Pancreas (tissue), 10 donors: ENCODE results near the gene THSD4. TPM values are rescaled to one million over a fixed set of nuclear protein-coding genes. Genes with fewer than 3 reads are reported as not detected.

ENCODE experiments used
- ATAC-seq, 4 donors: fragments of 200-7000 bp; cut with Tn5 transposase; one replicate each; pipeline versions ENCODE4 v1.8.0 to v1.9.1; 2020; ENCODE audit warnings: mild to moderate bottlenecking in 4 of 4, moderate library complexity in 4 of 4
- DNase-seq, 6 donors: peaks; one replicate each; pipeline ENCODE4 v3.0.0-alpha.2; 2020
- FAIRE-seq: peaks from 2 replicates; lab custom pipeline; 2012; peaks lifted over from hg19 to GRCh38; lab: Jason Lieb, UNC
- H3K27ac ChIP-seq, 4 donors: fragments of 200-600 bp; sonication (generic); 1 replicate in 3 of 4; 2 replicates in 1 of 4; pipeline versions ENCODE4 v1.5.0 to v1.8.0; 2020
- H3K27me3 ChIP-seq, 4 donors: fragments of 200-600 bp; one replicate each; pipeline ENCODE4 v1.8.0; 2021
- H3K36me3 ChIP-seq, 3 donors: fragments of 200-600 bp; sonication (generic) in 1 of 3; one replicate each; pipeline versions ENCODE4 v1.5.0 to v1.8.0; 2020 to 2021
- H3K4me1 ChIP-seq, 3 donors: fragments of 200-600 bp; one replicate each; pipeline ENCODE4 v1.8.0; 2021
- H3K4me3 ChIP-seq, 4 donors: fragments of 200-600 bp; sonication (generic) in 2 of 4; one replicate each; pipeline versions ENCODE4 v1.5.0 to v1.8.0; 2020 to 2021
- H3K9me3 ChIP-seq, 4 donors: fragments of 200-600 bp; one replicate each; pipeline ENCODE4 v1.8.0; 2021
- WGBS, 2 donors: extraction: QIAGEN DNeasy Blood & Tissue Kit; methylation state at CpG; one replicate each; pipeline ENCODE4 v1.1.7; 2013; 5-methylcytosine and 5-hydroxymethylcytosine counted together
- intact Hi-C, 3 donors: fragments of 100-400 bp; cut with DNase I; formaldehyde crosslinking; loops; one replicate each; pipeline versions ENCODE4 v1.11.1 to v1.14.2; 2022
- polyA plus RNA-seq, 2 donors: library from polyadenylated mRNA; stranded (reverse); fragments of 200-250 nt; gene quantifications; one replicate each; pipeline ENCODE4 v1.2.3, GENCODE V29; 2013
- total RNA-seq, 6 donors: library from RNA; stranded (reverse); fragmentation: NEBNext Ultra II Directional in 4 of 6; extraction: Animal tissue kit (Norgen Biotek cat#: 25700) in 4 of 6; gene quantifications; one replicate each; pipeline versions ENCODE4 v1.2.1 to v1.2.4, GENCODE V29; 2021 to 2023
- TF ChIP-seq, protein P1 (sequence below), 4 donors: fragments of 200-600 bp; sonication (generic) in 3 of 4; IDR thresholded peaks; one replicate each; pipeline versions ENCODE4 v1.5.0 to v1.8.0; 2021; ENCODE audit warnings: antibody characterized with exemption in 4 of 4
- donor health status: healthy with polysubstance abuse.
- donor health status: DM: no; HTN: no; CAD: no; lungs with moderate emphysema.
- donor health status: DM: no; HTN: no; CAD: no.
- donor health status: control.
- donor health status: control.
- donor health status: Bipolar disorder and iron deficiency.
- donor health status: DM: yes; HTN: yes; CAD: no.
- donor health status: DM: no; HTN: no; CAD: no.
- donor health status: DM: no; HTN: no; CAD: no.
- donor health status: DM: yes; HTN: yes; CAD: no.

The THSD4 gene
- total and polyA plus RNA-seq, 8 donors, result 6.0 to 17.8 (median 13.3) TPM

DNA sequence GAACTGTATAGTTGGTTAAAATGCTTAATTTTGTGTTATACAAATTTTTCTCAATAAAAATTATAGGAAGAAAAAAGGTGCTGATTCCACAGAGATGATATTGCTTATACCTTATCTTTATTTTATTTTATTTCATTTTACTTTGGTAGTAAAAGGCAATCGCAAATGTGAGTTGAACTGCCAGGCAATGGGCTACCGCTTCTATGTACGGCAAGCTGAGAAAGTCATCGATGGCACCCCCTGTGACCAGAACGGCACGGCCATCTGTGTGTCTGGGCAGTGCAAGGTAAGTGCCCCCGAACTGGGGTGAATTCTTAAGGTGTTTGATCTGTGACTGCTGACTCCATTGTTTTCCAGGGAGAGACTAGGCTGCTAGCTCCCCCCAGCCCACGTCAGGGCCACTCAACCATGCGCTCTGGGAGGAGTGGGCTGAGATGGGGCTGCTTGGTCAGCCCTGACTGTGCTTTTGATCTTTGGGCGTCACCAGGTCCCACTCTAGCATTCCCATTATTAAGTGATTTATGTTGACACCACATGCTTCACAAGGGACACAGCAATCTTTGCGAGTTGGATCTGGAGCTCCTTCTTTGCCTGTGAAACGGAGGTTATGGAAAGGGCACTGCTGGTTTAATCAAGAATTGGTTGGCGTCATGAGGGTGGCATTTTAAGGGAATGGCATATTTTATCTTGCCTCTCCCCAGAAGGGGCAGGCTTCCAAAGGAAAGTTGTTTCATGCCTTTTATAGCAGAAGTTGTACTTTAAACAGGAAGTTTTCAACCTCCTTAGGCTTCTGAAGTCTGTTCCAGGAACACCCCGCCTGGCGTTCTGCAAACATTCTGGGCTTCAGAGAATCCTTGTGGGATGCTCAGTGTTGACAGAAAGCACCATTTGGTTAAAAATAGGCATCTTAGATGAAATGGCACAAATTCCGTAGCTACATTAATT lies 296.5 kb downstream of the THSD4 start:
- H3K27ac ChIP-seq, result peak overlapping the region in 1 of 4 donors; percentile 5
- H3K36me3 ChIP-seq, result no peaks in the 10 kb centered on the region
- no peaks in the 10 kb centered on the region for H3K9me3 ChIP-seq
- WGBS, 2 donors, result 54 to 55% methylated on average over 16 of the region's 16 CpGs
- no peaks in the 10 kb centered on the region for H3K27me3 ChIP-seq
- no peaks in the 10 kb centered on the region for H3K4me1 ChIP-seq
- FAIRE-seq (no peak), DNase-seq (no peak), ATAC-seq (peak in 3 of 4 donors; percentile 62 to 63 (median 62))
- intact Hi-C loops, result no loop called here
- no peak overlapping the region for H3K4me3 ChIP-seq
- TF ChIP-seq, protein P1, sequence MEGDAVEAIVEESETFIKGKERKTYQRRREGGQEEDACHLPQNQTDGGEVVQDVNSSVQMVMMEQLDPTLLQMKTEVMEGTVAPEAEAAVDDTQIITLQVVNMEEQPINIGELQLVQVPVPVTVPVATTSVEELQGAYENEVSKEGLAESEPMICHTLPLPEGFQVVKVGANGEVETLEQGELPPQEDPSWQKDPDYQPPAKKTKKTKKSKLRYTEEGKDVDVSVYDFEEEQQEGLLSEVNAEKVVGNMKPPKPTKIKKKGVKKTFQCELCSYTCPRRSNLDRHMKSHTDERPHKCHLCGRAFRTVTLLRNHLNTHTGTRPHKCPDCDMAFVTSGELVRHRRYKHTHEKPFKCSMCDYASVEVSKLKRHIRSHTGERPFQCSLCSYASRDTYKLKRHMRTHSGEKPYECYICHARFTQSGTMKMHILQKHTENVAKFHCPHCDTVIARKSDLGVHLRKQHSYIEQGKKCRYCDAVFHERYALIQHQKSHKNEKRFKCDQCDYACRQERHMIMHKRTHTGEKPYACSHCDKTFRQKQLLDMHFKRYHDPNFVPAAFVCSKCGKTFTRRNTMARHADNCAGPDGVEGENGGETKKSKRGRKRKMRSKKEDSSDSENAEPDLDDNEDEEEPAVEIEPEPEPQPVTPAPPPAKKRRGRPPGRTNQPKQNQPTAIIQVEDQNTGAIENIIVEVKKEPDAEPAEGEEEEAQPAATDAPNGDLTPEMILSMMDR (IDR thresholded peaks at IDR 0.05), result no peak

DNA sequence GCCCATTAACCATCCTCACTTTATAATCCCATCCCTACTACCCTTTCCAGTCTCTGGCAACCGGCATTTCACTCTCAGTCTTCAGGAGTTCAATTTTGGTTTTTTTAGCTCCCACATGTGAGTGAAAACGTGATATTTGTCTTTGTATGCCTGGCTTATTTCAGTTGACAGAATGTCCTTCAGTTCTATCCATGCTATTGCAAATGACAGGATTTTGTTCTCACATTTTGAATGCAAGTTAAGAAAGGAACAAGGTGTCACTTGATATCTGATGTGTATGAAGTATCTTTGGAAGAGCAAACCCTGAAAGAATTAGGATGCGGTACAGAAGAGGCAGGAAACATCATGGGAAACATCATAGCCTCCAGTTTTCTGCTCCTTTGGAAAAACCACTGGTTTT lies 298.1 kb downstream of the THSD4 start:
- no peaks in the 10 kb centered on the region for H3K36me3 ChIP-seq
- FAIRE-seq (no peak), ATAC-seq (no peak), DNase-seq (no peak)
- H3K9me3 ChIP-seq, result no peaks in the 10 kb centered on the region
- H3K4me3 ChIP-seq, result no peak overlapping the region
- no peaks in the 10 kb centered on the region for H3K4me1 ChIP-seq
- H3K27me3 ChIP-seq, result no peaks in the 10 kb centered on the region
- intact Hi-C loops, result no loop called here
- 74 to 84% methylated on average over 3 of the region's 3 CpGs for WGBS, 2 donors
- H3K27ac ChIP-seq, result no peak overlapping the region
- TF ChIP-seq, protein P1 (IDR thresholded peaks at IDR 0.05), result no peak

DNA sequence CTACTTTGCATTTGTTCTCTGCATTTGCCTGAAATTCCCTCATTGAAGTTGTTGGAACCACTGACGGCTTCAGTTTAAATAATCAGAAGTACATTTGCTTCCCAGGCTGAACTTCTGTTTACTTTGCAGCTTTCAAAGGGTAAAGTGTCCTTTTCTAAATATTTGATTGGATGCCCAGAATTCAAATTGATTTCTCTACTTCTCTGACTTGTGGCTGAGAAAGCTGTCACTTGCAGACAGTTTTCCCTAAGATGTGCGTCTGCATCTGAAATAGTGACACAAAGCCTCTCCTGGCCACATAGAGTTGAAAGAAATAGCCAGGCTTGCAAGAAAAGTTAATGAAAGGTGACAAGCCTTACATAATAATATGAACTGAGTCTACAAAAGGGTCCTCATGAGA lies 299.6 kb downstream of the THSD4 start:
- WGBS, 2 donors, result 36 to 41% methylated on average over 2 of the region's 2 CpGs
- Histone ChIP-seq H3K9me3 (no peaks in the 10 kb centered on the region), H3K27me3 (no peaks in the 10 kb centered on the region), H3K4me1 (no peaks in the 10 kb centered on the region), H3K27ac (no peak overlapping the region), H3K4me3 (no peak overlapping the region), H3K36me3 (no peaks in the 10 kb centered on the region)
- FAIRE-seq (no peak), DNase-seq (no peak), ATAC-seq (no peak)
- intact Hi-C loops, result no loop called here
- TF ChIP-seq, protein P1 (IDR thresholded peaks at IDR 0.05), result no peak

DNA sequence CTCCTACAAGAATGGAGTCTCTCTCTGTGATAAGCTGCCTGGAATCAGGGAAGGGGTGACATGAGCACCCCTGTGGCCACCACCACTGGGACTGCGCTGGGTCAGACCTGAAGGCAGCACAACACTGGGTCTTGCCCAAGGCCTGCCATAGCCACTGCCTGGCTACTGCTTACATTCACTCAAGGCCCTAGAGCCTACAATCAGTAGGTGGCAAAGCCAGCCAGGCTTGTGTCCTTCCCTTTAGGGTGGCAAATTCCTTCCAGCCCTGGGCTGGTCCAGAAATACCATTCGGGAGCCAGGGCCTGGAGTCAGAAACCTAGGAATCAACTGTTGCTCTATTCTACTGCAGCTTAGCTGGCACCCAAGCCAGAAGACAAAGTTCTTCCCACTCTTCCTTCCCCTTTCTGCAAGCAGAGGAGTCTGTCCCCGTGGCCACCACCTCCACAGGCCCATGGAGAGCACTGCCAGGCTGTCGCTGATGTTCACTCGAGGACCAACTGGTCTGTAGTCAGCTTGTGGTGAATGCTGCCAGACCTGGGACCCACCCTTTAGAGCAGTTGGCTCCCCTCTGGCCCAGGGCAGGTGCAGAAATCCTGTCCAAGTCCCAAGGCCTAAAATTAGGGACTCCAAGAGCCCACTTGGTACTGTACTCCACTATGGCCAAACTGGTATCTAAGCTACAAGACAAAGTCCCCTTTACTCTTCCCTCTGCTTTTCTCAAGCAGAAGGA lies 307.4 kb downstream of the THSD4 start:
- FAIRE-seq (no peak), ATAC-seq (no peak), DNase-seq (no peak)
- Histone ChIP-seq H3K27me3 (no peaks in the 10 kb centered on the region), H3K27ac (no peak overlapping the region), H3K4me1 (no peaks in the 10 kb centered on the region), H3K4me3 (no peak overlapping the region), H3K9me3 (no peaks in the 10 kb centered on the region), H3K36me3 (no peaks in the 10 kb centered on the region)
- TF ChIP-seq, protein P1 (IDR thresholded peaks at IDR 0.05), result no peak
- WGBS, 2 donors, result 86 to 87% methylated on average over 5 of the region's 5 CpGs
- intact Hi-C loops, result no loop called here
